Thyroid gland (tissue), 4 donors: Measurements from ENCODE around the gene RFPL4AL1. TPM values are rescaled to one million over a fixed set of nuclear protein-coding genes. Genes with fewer than 3 reads are reported as not detected.
"Not testable (repeated sequence)": the region's sequence is repeated elsewhere in the genome, so short reads cannot be mapped to it uniquely, and the experiment has no call there.

Experiments used
- DNase-seq, 2 donors: peaks; one replicate each; pipeline ENCODE4 v3.0.0-alpha.2; 2019
- H3K27ac ChIP-seq, 3 donors: fragments of 200-600 bp; sonication (generic); 1 replicate in 2 of 3; 2 replicates in 1 of 3; pipeline ENCODE4 v1.5.1; 2016 to 2019; ENCODE audit warnings: mild to moderate bottlenecking in 1 of 3, moderate library complexity in 1 of 3
- H3K27me3 ChIP-seq: fragments of 200-600 bp; sonication (generic); one replicate; pipeline ENCODE4 v1.5.1; 2019
- H3K36me3 ChIP-seq, 2 donors: fragments of 200-600 bp; sonication (generic); one replicate each; pipeline ENCODE4 v1.5.1; 2016 to 2019
- H3K4me1 ChIP-seq, 2 donors: fragments of 200-600 bp; sonication (generic); one replicate each; pipeline ENCODE4 v1.5.1; 2017 to 2019
- H3K4me3 ChIP-seq, 3 donors: fragments of 200-600 bp; sonication (generic); replicated peaks in 1 of 3; 1 replicate in 2 of 3; 2 replicates in 1 of 3; pipeline ENCODE4 v1.5.1; 2016; ENCODE audit warnings: mild to moderate bottlenecking in 1 of 3
- H3K9me3 ChIP-seq: fragments of 200-600 bp; sonication (generic); one replicate; pipeline ENCODE4 v1.5.1; 2017
- CTCF ChIP-seq, 6 experiments: fragments of 200-600 bp in 3 of 6; fragments of 450-650 bp in 3 of 6; sonication (generic) in 3 of 6; IDR thresholded peaks; one replicate each; pipeline ENCODE4 v1.5.1; 2016 to 2019; ENCODE audit warnings: antibody characterized with exemption in 6 of 6, mild to moderate bottlenecking in 2 of 6, inconsistent platforms in 1 of 6, moderate library complexity in 1 of 6
- POLR2A ChIP-seq, 2 donors: fragments of 450-650 bp; IDR thresholded peaks; one replicate each; pipeline ENCODE4 v1.6.1; 2017; ENCODE audit warnings: antibody characterized with exemption in 2 of 2, mild to moderate bottlenecking in 2 of 2, moderate library complexity in 1 of 2
- WGBS, 2 donors: methylation state at CpG; one replicate each; pipeline ENCODE4 v1.1.5; 2017; 5-methylcytosine and 5-hydroxymethylcytosine counted together
- intact Hi-C: fragments of 100-400 bp; cut with DNase I; formaldehyde crosslinking; loops from one replicate; pipeline ENCODE4 v1.15.1; 2023
- total RNA-seq, 4 donors: library from RNA; depleted of rRNA; stranded (reverse); fragments of >200 nt; gene quantifications; one replicate each; pipeline ENCODE4 v1.2.3, GENCODE V29; 2016

RFPL4AL1 gene
- total RNA-seq, 4 donors from 2014 or later = 0.33 TPM; not detected in 3

- Histone ChIP-seq H3K9me3 (no peaks in the 10 kb centered on the region), H3K36me3 (no peaks in the 10 kb centered on the region), H3K27me3 (no peaks in the 10 kb centered on the region), H3K4me3 (no peak overlapping the region), H3K27ac (no peak overlapping the region), H3K4me1 (no peaks in the 10 kb centered on the region)
- 69 to 70% methylated on average over 3 of the region's 3 CpGs for WGBS, 2 donors
- TF ChIP-seq POLR2A (IDR thresholded peaks at IDR 0.05) (no peak), CTCF (IDR thresholded peaks at IDR 0.05) (no peak)
- DNase-seq = no peak
- intact Hi-C loops = no loop called here
Measured at GRCh38 chr19:55753401-55753800, 15.5 kb upstream of the RFPL4AL1 start.

GRCh38 chr19:55756808-55757207, 12.1 kb upstream of the RFPL4AL1 start:
- H3K4me3 ChIP-seq, H3K36me3 ChIP-seq, DNase-seq, intact Hi-C loops, H3K4me1 ChIP-seq, H3K9me3 ChIP-seq, H3K27me3 ChIP-seq, H3K27ac ChIP-seq: not testable (repeated sequence)
- WGBS, 2 donors = 84 to 100% methylated on average over 2 to 4 of the region's 4 CpGs

- DNase-seq, H3K4me1 ChIP-seq, H3K27ac ChIP-seq, H3K27me3 ChIP-seq, H3K36me3 ChIP-seq, intact Hi-C loops, H3K9me3 ChIP-seq, H3K4me3 ChIP-seq: not testable (repeated sequence)
- WGBS, 2 donors = 81 to 85% methylated on average over 3 of the region's 3 CpGs
Measured at GRCh38 chr19:55758797-55759196, 10.1 kb upstream of the RFPL4AL1 start, which contains the start of gene RFPL4A. RFPL4A (plus strand) TSS chr19:55759097; CDS start chr19:55761801, 2,704 bp downstream.

- Histone ChIP-seq H3K36me3 (no peaks in the 10 kb centered on the region), H3K9me3 (no peaks in the 10 kb centered on the region), H3K4me3 (no peak overlapping the region), H3K27me3 (no peaks in the 10 kb centered on the region), H3K4me1 (no peaks in the 10 kb centered on the region), H3K27ac (no peak overlapping the region)
- 65 to 67% methylated on average over 6 to 7 of the region's 7 CpGs for WGBS, 2 donors
- intact Hi-C loops = no loop called here
- TF ChIP-seq CTCF (IDR thresholded peaks at IDR 0.05) (no peak), POLR2A (IDR thresholded peaks at IDR 0.05) (no peak)
- DNase-seq = no peak
Measured at GRCh38 chr19:55766466-55766865, 2.5 kb upstream of the RFPL4AL1 start.

- H3K9me3 ChIP-seq, intact Hi-C loops, H3K4me1 ChIP-seq, H3K4me3 ChIP-seq, H3K27me3 ChIP-seq, H3K36me3 ChIP-seq, DNase-seq, H3K27ac ChIP-seq: not testable (repeated sequence)
- WGBS, 2 donors = 54 to 57% methylated on average over 3 of the region's 3 CpGs
Measured at GRCh38 chr19:55769632-55770031, 714 bp downstream of the RFPL4AL1 start.

- no peaks in the 10 kb centered on the region for H3K9me3 ChIP-seq
- intact Hi-C loops = no loop called here
- H3K4me3 ChIP-seq = no peak overlapping the region
- 32 to 43% methylated on average over 7 of the region's 7 CpGs for WGBS, 2 donors
- no peaks in the 10 kb centered on the region for H3K27me3 ChIP-seq
- DNase-seq = no peak
- H3K36me3 ChIP-seq = no peaks in the 10 kb centered on the region
- H3K4me1 ChIP-seq = no peaks in the 10 kb centered on the region
- H3K27ac ChIP-seq = no peak overlapping the region
- TF ChIP-seq CTCF (IDR thresholded peaks at IDR 0.05) (no peak), POLR2A (IDR thresholded peaks at IDR 0.05) (no peak)
Measured at GRCh38 chr19:55777528-55777927, 8.6 kb downstream of the RFPL4AL1 start.

GRCh38 chr19:55778331-55778730, 9.4 kb downstream of the RFPL4AL1 start:
- TF ChIP-seq CTCF (IDR thresholded peaks at IDR 0.05) = no peak
- no peak for TF ChIP-seq POLR2A (IDR thresholded peaks at IDR 0.05)
- 82 to 87% methylated on average over 14 to 15 of the region's 16 CpGs for WGBS, 2 donors
- no peak for DNase-seq
- Histone ChIP-seq H3K4me3 (no peak overlapping the region), H3K27me3 (no peaks in the 10 kb centered on the region), H3K9me3 (no peaks in the 10 kb centered on the region), H3K4me1 (no peaks in the 10 kb centered on the region), H3K36me3 (no peaks in the 10 kb centered on the region), H3K27ac (no peak overlapping the region)
- intact Hi-C loops = no loop called here
